ENCODE results near the gene FNTB.

Gene FNTB

DNA sequence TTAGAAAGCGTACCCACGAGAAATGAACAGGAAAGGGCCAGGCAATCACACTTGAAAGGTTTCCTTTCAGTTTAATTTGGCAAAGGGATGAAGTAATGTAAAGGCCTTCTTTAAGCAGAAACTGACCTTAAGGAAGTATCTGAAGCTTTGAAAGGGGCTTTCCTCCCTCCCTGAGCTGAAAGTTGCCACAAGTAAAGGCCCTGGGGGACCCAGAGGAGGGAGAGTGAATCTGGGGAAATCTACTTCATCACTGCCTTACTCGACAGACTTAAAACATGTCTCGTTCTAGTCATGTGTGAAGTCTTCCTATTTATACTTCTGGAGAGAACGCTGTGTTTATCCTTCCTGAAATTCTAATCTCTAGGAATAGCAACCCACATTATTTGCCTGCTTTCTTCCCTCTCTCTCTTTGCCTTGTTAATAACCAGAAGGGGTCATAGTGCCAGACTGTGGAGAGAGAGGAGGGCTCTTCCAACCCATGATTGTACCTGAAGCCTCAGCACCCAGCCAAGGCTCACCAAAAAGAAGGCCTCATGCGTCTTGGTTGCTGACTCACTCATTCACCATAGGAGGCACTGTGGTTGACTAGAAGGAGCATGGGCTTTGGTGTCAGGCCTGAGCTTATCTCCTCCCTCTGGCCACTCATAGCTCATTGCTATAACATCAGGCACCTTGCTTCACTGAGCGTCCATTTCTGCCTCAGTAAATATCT, 33.9 kb upstream of the FNTB start:
- DNase-seq (ENCODE audit: low spot score) = no peak

DNA sequence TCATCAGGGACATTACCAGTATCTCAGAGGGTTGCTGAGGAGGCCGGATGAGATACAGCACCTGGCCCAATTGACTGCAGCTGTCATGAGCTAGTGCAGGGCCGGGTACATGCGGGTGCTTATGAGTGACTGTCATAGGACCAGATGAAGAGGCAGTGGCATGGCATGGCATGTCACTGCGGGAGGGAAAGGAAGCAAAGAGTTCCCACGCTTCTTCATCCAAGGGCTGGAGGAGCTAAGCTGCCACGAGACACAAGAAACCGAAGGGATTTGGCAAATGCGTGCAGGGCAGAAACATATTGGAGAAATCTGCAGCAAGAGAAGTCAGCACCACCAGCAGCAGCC, 33.4 kb upstream of the FNTB start:
- no peak for DNase-seq (ENCODE audit: low spot score)

DNA sequence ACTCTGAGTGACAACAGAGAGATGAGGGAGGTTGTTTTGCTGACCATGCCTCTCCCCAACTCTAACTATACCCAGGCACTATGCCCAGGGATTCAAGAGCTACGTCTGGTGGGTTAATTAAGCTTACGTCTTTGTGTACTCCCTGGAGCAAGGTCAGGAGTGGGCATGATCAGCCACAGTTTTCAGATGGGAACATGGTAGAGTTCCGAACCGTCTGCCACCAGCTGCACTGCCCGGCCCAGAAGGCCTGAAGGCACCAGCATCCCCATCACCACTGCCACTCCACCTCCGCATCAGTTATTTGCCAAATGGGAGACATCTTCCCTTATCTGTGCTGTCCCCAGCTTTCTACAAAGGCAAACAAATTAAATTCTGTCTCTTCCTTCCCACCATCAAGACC, 33.0 kb upstream of the FNTB start:
- no peak for DNase-seq (ENCODE audit: low spot score)

DNA sequence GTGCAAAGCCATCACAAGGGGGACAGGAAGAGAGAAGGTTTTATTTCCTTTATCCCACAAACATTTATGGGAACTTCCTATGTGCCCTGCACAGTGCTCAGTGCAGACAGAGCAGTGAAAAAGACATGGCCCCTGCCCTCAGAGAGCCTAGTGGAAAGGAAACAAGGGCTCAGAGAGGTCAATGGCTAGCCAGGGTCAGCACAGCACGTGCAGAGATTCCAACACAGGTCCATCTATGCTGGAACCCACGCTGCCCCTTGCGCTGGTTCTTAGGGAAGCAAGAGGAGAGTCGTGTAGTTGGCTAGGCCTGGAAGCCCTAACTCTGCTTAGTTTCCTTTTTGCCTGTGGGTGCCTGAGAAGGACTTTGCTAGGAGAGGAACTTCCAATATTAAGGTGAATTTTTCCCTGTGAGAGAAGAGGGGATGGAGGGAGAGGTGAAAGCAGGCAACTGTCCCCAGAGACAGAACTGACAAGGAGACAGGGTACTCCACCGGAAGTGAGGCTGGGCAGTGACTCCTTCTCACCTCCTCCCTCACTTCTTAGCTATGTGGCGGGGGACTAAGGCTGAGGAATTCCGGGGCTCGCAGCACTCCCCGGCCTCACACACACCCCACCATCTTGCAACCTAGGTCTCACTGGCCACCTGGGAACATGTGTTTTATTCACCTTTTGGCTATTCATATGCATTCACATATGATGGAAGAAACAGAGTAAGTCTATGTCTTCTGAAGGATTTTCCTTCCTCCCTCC, 32.0 kb upstream of the FNTB start:
- no peak for DNase-seq (ENCODE audit: low spot score)

DNA sequence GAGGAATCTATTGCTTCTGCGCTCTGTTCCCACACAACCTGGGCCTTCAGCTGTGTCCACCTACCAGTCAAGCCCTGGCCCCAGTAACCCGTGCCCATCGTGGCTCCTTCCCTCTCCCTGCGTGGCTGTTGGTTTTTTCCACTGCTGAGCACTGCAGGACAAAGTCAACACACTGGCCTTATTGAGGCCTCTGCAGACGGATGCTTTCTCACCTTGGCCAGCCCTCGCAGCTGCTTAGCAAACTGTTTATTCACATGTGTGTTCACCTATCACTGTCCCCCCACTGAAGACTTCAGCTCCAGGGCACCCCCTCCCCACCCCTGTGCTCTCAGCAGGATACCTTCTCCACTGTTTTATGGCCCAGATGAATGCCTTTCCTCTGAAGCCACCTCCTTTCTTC, 31.4 kb upstream of the FNTB start:
- no peak for DNase-seq (ENCODE audit: low spot score)

DNA sequence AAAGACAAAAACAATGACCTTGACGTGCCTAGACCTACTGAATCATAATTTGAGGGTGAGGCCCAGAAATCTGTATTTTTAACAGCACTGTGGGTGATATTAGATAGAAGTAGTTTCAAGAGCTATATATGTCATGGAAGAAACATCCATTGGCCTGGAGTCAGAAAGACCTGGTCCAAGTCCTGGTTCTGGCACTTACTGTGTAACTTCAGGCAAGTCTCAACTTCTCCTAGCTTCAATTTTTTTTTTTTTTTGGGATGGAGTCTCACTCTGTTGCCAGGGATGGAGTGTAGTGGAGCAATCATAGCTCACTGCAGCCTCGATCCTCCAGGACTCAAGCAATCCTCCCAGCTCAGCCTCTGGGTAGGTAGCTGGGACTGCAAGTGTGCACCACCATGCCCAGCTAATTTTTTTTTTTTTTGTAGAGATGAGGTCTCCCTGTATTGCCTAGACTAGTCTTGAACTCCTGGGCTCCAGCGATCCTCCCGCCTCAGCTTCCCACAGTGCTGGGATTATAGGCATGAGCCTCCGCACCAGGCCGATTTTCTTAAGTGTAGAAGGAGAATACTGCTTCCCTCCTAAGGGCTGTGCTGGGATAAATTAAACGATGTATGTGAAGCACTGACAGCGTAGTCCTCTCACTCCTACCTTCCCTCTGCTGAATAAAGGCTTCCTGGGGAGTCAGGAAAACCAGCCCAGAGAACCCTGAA, 29.8 kb upstream of the FNTB start:
- DNase-seq (ENCODE audit: low spot score) = no peak

DNA sequence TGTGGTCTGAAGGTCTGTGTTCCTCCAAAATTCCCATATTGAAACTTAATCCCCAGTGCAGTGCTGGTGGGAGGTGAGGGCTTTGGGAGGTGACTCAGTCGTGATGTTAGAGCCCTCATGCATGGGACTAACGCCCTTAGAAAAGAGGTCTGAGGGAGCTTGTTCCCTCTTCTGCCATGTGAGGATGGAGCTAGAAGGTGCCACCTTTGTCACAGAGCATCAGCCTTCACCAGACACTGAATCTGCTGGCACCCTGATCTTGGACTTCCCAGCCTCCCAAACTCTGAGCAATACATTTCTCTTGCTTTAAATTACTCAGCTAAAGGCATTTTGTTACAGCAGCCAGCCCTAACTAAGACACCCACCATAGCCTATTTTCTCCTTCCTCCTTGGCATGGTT, 28.5 kb upstream of the FNTB start:
- DNase-seq (ENCODE audit: low spot score) = no peak

DNA sequence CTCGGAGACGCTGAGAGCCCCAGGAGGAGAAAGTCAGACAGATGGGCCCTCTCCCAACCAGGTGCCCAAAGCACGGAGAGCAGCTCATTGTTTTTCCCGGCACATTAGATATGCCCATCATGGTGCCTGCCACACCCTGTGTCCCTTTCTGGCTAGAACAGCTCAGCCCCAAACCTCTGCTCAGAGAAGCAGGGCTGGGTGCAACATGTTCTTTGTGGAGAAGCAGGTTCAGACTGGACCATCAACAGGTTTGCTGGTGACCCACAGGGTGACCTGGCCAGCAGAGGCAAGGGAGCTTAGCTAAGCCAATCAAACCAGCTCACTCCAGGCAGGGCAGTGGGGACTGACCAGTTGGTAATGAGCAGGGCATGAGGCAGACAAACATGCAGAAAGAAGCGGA, 28.0 kb upstream of the FNTB start:
- no peak for DNase-seq (ENCODE audit: low spot score)

DNA sequence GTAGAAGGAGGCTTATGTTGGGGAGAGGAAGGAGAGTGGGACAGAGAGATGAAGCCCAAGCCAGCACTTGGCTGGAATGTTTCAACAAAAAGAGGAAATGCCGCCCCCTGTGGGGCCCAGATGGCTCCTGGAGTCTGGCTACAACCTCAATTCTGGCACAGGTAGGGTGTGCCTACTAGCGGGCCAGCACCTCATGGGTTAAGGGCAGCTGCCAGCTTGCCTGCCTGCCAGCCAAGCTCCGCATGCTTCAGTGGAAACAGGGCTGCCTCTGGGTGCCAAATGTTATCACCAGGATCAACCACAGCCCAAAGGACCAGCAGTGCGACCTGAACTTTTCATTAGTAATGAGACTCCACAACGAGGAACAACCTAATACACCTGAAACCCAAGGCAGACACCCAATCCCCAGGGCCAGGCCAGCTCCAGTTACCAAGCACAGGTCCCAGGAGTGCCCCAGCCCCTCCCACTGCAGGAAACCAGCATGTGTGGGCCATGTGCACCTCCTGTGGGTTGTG, 25.9 kb upstream of the FNTB start:
- no peak for DNase-seq (ENCODE audit: low spot score)

DNA sequence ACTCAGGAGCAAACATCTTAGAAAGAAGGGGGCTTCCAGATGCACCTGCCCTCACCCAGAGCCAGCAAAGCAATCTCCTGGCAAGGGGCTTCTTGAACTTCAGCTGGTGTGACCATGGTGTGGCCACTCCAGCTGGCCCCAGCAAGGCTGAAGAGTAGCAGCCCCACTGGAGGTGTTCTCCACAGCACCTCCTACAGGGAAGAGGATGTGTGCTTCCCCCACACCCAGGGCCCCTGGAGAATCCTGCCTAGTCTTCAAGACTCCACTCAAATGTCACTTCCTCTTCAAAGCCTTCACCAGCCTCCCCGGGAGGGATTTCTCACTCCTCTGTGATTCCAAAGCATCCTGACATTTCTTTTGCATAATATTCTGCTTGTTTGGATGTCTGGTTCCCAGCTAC, 23.1 kb upstream of the FNTB start:
- no peak for DNase-seq (ENCODE audit: low spot score)

DNA sequence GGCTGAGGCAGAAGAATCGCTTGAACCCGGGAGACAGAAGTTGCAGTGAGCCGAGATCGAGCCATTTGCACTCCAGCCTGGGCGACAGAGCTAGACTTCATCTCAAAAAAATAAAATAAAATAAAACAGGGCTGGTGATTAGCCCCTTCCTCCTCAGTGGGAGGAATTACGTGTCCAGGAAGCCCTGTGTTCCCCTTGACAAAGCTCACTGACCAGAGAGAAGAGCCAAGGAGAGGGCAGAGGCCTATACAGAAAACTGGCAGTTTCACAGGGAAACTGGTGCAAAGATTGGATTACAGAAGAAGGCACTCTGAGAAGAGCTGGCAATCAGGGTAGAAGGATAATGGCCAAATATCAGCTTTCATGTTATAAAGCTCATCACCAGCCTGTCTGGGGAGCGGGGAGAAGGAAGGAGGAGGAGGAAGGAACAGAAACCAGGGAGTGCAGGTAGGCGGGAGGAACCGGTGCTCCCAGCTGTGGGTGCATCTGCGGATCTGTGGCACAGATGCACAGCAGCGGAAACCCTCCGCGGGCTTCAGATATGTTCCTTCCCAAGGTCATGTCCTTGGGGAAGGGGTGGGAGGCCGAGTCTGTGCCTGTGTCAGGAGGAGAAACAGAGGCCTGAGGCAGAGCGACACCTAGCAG, 21.2 kb upstream of the FNTB start:
- no peak for DNase-seq (ENCODE audit: low spot score)

DNA sequence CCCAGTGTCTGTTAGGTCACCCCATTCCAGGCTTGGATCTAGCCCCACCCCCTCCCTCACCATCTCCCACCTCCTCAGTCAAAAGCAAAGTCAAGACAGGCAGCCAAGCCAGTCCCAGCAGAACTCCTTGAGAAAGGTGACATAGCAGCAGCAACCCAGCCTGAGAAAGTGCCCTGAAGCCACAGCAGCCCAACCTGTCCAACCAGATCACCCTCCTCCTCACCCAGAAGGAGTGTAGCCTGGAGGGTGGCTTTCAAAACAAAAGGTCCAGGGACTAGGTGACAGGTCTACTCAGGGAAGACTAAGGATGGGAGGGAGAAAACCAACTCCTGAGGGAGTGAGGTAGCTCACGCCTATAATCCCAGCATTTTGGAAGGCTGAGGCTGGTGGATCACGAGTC, 19.7 kb upstream of the FNTB start:
- DNase-seq (ENCODE audit: low spot score) = no peak

DNA sequence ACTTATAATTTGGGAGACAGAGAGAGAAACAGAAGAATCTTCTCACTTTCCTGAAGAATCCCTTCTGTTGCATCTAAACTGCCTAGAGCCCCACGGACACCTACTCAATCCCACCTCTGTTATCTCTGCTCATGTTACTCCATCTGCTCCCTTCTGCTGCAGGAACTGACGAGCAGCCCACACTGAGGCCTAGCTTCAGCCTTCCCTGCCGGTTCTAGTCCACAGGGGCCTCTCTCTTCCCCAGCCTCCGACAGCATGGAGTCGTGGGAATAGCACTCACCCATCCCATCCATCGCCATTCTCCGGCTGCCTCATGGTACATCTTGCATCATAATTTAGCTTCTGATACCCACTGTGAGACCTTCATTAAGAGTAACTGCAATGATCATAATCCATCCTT, 18.5 kb upstream of the FNTB start:
- no peak for DNase-seq (ENCODE audit: low spot score)

DNA sequence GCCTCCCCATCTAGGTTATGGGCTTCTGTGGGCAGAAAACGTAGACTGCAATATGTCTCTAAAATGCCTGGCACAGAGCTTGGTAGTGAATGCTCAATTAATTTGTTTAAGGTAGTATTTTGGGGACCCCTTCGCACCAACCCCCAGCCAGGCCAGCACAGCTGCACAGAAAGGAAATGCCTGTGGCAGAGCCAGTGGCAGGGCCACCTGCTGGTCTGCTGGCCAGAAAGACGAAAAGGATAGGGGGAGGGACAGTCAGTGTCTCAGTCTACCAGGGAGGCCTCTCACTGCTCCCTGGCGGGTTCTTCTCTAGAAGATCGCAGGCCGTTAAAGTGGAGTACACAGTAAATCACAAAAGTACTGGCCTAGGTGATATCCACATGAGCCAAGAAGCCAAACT, 18.0 kb upstream of the FNTB start:
- DNase-seq (ENCODE audit: low spot score) = no peak

DNA sequence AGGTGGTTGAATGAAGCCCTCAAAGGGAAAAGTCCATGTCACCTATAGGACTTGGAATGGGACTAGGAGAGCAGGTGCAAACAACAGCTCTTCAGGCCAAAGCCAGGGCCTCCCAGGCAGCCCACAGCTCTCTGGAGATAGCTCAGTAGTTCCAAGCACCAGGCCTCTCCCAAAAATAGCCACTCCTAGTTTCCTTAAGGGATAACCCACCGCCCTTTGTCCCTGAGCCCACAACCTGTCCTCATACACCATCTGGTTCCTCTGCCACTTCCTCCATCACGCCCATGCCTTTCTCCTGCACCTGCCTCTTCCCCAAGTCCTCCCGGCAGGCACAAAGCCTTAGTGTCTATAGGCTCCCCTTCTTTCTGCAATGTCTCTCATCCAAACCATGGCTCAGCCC, 16.7 kb upstream of the FNTB start:
- DNase-seq (ENCODE audit: low spot score) = no peak

DNA sequence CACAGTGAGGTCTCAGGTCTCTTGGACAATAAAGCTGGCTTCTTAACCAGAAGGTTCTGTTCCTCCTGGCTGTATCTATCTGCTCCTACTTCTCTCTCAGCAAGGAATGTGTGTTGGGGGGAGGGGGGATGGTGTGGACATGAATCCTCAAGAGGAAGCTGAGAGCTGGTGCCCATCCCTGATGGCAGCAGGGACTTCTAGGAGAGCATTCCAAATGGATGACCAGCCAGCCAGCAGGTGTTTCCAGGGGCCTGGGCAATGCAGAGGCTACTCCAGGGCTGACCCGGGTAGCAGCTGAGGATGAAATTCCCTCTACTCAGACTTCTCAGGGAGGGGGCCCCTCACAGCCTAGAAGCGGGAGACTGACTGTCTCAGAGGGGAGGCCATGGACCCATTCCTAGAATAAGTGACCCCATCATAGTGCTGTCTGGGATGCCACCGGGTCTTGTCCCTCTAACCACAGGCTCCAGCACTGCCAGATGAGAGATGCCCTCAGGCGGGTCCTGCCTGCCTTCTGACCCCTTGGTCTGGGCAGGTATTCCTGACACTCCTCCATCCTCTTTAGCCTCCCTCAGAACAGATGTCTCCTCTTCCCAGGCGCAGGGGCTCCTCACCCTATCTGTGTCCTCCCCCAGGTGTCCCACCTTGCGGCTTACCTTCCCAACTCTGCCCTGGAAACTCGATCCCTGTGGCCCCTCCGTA, 15.8 kb upstream of the FNTB start:
- DNase-seq (ENCODE audit: low spot score) = no peak

DNA sequence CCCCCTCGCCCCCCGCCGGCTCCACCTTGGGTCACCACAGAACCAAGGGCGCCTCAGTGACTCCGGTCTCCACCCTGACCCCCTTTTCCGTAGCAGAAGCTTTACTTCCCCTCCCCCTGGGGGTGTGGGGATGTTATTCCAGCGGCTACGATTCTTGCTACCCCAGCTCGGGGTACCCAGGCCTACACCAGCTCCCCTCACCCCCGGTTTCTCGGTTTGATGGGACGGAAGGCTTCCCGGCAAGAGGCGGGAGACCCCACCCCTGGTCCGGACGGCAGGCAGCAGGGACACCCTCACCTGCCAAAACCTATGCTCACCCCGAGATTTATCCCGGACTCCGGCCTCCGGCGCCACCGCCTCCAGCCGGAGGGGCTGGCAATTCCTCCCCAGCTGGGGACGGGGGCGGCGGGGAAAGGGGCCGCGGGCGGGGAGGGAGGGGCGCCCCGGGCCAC, 15.2 kb upstream of the FNTB start:
- DNase-seq (ENCODE audit: low spot score) = no peak

DNA sequence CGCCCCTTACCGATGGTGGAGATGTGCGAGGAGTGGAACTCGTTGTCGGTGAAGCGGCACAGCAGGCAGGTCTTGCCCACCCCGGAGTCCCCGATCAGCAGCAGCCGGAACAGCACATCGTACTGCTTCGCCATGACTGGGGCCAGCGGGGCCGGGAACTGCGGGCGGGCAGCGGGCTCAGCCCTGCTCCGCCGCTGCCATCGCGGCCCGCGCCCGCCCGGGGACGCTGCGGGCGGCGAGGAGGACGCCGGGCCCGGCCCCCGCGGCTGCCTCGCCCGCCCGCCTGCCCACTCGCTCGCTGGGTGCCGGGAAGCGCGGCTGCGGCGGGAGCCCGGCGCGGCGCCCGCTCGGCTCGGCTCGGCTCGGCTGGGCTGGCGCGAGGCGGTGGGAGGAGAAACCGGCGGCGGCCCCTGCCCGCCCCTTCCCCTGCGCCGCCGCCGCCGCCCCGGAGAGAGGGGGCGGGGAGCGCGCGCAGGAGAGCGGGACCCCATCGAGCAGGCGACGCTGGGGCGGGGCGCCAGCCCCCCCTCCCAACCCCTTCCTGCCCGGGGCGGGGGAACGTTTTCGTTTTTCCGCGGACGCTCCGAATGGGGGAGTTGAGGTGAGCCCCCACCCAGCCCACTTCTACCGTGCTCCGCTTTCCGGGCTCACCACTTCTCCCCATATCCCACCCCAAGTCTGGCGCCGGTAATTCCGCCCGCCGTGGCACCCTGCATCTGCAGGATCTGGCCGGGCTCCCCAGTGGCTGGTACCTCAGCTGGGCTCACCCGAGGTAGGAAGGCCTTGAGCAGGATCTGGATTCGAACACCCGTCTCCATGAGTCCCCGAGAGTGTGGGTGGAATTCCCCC, 14.5 kb upstream of the FNTB start, which contains the start of gene RAB15:
RAB15 (minus strand) TSS at position 394 of the 849 bp plus-strand sequence; CDS start at position 134, 260 bp downstream.
- no peak for DNase-seq (ENCODE audit: low spot score)

DNA sequence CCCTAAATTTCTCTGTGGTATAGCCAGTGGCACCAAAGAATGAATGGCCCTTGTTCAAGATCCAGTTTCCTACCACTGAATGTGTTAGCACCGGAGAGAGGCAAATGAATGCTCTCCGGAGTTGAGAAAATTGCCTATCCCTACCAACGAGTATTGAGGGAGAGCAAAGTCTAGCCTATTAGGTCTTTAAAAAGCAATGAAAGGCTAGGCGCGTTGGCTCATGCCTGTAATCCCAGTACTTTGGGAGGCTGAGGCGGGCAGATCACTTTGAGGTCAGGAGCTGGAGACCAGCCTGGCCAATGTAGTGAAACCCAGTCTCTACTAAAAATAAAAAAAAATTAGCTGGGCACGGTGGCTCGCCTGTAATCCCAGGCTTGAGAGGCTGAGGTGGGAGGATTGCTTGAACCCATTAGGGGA, 13.7 kb upstream of the FNTB start:
- no peak for DNase-seq (ENCODE audit: low spot score)

DNA sequence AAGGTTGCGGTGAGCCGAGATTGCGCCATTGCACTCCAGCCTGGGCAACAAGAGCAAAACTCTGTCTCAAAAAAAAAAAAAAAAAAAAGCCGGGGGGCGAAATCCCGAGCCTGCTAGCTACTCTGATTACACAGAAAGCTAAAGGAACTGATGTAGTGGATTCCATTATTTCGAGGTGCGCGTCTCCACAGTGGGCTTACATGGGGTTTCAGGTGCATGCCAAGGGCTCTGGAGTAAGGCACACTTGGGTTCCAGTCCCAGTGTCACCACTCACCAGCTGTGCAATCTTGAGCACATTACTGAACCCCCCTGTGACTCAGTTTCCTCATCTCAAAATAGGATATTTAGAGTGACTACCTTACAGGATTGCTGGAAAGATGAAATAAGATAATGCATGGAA, 12.9 kb upstream of the FNTB start:
- DNase-seq (ENCODE audit: low spot score) = no peak

DNA sequence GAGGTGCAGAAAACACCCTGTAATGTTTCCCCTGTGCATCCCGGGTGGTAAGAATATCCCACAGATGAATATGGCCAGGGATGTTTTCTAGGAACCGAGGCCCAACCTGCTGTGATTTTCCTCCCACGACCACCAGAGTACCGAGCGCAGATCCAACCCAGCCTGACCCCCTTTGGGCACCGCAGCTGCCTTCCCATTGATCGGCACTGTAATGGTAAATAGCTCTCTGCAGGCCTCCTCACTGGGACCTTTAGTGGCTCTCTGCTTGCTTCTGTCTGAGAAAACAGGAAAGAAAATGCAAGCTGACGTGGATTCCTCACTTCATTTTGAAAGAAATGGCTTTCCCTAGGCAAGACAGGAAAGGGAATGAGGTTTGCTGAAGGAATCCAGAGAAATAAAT, 12.1 kb upstream of the FNTB start:
- DNase-seq (ENCODE audit: low spot score) = no peak

Data from pons (tissue), 1 donor.